NCI-H2227 (cell line): ENCODE results near the gene KCNQ1.

ENCODE experiments used
- DNase-seq: peaks from one replicate; lab custom pipeline; 2025; ENCODE audit not compliant: unreplicated experiment; lab: John Stamatoyannopoulos, UW

Gene KCNQ1

DNA sequence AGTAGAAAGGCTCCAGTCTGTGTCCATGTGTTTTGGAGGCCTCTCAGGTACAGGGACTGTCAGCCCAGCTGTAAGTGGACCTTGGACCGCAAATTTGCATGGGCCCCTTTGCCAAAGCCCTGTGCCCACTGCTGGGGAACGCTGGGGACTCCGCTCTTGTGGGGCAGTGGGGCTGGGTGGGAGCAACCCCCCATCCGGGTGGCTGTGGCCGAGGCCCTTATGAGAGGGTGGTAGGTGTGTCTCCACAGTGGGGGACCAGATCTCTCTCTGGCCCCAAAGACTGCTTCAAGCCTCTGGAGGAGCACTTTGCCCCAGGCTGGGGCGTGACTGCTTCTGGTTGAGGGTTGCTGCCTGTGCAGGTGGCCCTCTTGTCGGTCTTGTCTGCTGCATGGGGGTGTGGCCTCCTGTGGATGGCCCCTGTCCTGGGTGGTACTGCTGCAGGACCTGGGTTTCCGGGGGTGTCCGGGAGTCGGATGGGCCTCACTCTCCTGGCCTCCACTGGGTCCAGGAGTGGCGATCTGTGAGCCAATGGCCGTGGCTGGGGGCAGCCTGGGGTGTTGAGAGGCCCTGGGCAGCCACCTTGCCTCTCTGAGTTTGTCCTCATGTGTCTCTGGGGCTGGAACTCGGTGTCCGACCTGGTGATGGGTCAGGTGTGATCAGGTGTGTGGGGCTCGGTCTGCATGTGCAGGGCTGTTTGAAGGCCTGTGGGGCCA is 15.9 kb downstream of the KCNQ1 start:
- no peak for DNase-seq

GRCh38 chr11:2461253-2461955 is 16.6 kb downstream of the KCNQ1 start:
- no peak for DNase-seq

DNA sequence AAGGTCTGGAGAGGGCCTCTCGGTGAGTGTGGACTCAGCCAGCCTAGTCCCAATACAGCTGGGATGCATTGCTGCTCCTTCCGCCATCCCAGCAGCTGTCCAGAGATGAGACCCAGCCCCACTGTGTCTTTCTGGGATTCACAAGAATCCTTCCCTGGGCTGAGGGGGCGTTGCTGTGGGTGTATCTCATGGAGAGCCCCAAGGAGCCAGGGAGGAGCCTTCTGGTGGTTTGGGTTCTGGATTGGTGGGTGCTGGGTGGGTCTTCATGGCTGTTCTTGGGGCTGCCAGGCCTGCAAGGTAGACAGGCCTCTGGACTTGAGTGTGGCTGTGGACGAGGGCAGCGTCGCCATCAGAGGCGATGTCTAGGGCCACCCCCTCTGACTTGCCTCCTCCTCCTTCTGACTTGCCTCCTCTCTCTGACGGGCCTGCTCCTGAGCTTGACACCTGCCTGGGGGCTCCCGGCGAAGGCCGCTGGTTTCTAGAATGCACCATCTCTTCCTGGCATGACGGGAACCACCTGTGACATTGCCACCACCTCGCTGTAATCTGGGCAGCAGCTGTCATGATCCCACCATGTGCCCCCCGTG is 17.2 kb downstream of the KCNQ1 start:
- DNase-seq = no peak

GRCh38 chr11:2462543-2462985 is 17.8 kb downstream of the KCNQ1 start:
- no peak for DNase-seq

GRCh38 chr11:2462986-2463765 is 18.4 kb downstream of the KCNQ1 start:
- no peak for DNase-seq

GRCh38 chr11:2463766-2464277 is 19.0 kb downstream of the KCNQ1 start:
- DNase-seq = no peak

GRCh38 chr11:2464451-2465165 is 19.8 kb downstream of the KCNQ1 start:
- DNase-seq = no peak

DNA sequence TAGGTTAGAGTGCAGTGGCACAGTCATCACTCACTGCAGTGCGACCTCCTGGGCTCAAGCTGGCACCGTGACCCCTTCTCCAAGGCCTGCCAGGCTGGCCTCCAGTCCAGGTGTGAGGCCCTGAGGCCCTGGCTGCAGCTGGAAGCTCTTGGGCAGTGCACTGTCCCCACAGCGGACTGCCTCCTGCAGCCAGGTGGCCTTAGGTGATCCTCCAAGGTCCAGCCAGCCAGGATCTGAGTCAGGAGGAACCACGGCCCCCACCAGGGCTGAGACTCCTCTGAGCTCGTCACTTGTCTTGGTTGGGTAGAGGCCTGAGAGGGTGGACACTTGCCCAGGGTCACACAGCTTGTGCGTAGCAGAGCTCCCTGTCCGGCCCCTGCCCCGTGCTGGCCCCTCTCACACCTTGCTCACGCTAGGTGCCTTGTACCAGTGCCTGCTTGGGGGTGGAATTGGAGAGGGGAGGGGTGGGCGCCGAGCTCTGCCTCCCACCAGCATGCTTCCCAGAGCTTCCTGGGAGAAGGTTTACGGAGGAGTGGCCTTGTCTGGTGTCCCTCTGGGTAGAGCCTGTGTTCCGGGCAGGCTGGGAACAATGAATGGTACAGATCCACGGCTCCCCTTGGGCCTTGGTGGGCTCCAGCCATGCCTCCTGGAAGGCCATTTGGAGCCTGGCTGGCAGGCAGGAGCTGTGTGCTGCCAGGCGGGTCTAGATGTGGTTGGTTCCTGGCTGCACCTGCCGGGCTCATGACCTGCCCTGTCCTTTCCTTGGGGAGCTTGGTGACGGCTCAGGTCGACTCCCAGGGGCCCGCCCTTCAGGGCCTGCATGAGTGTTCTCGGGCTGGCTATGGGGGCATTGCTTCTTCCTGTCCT is 20.6 kb downstream of the KCNQ1 start:
- DNase-seq = no peak

DNA sequence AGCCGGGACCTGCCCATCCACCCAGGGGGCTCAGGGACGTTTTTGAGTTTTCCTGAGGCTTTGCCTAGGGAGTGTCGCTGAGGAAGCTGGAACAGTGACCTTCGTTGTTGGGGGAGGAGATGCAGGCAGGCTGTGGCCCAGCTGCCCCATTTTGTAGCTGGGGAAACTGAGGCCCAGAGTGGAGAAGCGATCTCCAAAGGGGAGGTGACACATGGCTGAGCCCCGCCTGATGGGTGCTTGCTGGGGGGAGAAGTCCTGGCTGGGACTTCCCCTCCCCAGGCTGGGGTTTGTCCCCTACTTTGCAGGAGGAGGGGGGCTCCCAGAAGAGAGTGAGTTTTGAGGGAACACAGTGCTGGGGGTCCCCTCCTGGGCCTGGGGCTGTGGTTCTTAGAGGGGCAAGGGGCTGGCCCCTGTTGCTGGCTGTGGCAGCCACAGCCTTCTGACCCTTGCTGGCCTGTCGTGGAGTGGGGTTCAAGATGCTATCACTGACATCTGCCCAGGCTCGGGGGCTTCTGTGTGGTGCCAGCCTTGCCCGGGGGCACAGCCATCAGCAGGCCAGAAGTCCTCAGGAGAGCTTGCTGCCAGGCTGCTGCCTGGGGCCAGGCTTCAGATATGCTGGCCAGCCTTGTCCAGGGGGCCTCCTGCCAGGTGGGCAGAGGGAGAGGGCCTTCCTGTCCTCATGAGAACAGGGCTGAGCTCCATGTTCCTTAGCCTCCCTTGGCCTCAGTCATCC is 21.4 kb downstream of the KCNQ1 start:
- no peak for DNase-seq

- no peak for DNase-seq
Observed at GRCh38 chr11:2466869-2467694, 22.3 kb downstream of the KCNQ1 start.

DNA sequence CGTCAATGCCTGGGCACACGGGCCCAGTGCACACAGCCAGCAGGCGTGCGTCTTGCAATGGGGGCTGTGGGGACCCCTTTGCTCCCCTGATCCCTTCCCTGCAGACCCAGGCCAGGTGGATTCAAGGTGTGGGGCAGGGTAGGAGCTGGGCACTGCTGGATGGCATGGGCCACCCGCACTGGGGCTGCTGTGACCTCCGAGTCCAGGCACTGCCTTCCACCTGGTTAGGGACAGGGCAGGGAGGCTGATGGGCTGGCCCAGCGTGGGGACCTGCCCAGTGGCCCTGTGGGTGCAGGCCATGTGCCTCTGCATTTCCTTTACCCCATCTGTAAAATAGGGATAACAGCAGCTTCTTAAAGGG is 22.9 kb downstream of the KCNQ1 start:
- no peak for DNase-seq

GRCh38 chr11:2468363-2469235 is 23.8 kb downstream of the KCNQ1 start:
- DNase-seq = no peak

GRCh38 chr11:2470495-2470894 is 25.7 kb downstream of the KCNQ1 start:
- DNase-seq = no peak

- no peak for DNase-seq
Observed at GRCh38 chr11:2471048-2471803, 26.4 kb downstream of the KCNQ1 start.

DNA sequence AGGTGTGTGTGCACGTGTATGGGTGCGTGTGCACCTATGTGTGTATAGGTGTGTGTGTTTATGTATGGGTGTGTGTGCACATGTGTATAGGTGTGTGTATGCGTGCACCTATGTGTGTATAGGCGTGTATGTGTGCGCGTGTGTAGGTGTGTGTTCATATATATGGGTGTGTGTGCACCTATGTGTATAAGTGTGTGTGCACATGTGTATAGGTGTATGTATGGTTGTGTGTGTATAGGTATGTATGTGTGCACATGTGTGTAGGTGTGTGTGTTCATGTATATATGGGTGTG is 26.9 kb downstream of the KCNQ1 start:
- no peak for DNase-seq

DNA sequence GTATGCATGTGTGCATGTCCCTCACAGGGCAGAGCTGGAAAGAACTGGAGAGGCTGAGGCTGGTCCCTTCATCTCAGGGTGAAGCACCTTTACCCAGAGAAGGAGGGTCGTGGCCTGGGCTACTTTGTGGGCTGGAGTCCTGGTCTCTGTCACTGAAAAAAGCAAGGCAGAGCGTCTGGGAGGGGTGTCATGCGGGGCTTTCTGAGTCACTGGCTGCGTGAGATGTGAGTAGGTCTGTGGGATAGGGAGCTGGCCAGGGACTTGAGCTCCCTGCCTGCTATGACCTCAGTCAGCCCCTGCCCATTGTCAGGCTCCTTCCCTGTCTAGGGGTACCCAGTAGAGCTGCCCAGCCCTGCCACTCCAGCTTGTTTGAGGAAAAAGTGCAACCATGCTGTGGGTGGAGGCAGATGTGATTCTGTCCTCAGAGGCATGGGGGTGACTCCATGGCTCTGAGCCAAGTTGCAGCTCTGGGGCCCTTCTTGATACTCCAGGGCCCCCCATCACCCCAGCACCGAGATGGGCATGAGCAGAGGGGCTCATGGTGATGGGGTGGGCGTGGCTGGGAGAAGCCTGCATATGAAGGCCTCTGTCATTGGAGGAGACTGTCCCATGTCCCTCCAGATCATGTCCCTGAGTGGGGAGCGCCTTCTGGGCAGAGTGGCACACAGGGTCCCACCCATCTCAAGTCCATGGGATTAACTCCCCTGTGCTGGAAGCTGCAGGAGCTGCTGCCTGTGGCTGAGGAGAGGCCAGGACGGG is 27.8 kb downstream of the KCNQ1 start:
- no peak for DNase-seq
